HG02870 (cell line): ENCODE data around the gene SH3TC1.
A peak's percentile ranks its signal among the peaks of the same experiment; 100 is the strongest.

Experiments used
- ATAC-seq: cut with Tn5 transposase; IDR thresholded peaks from one replicate; pipeline ENCODE4 v1.9.1; 2021; ENCODE audit warnings: mild to moderate bottlenecking, moderate library complexity; ENCODE audit not compliant: unreplicated experiment

The SH3TC1 gene

DNA sequence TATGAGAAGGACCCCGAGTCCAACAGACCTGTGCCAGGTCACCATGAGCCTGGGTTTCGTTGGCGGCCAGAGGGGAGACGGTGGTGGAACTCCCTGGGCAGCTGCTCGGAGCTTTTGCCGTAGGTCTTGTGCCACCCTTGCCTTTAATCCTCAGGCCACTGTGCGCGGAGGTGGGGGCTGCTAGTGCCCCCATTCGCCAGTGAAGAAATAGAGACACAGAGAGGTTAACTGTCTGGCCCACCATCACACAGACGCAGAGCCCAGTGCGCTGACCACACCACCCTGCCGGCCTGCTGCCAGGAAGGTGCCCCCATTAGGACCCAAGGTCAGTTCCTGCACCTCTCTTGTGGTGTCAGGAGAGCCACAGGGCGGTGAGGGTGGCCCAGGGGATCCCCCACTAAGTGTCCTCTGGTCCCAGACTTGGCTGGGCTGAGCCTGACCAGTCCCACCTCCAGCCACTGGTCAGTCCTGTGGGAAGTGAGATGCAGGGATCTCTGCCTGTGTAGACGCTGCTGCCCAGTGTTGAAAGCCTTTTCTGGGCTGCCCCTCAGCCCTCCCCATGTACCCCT, 42.2 kb downstream of the SH3TC1 start:
- ATAC-seq, result no peak

DNA sequence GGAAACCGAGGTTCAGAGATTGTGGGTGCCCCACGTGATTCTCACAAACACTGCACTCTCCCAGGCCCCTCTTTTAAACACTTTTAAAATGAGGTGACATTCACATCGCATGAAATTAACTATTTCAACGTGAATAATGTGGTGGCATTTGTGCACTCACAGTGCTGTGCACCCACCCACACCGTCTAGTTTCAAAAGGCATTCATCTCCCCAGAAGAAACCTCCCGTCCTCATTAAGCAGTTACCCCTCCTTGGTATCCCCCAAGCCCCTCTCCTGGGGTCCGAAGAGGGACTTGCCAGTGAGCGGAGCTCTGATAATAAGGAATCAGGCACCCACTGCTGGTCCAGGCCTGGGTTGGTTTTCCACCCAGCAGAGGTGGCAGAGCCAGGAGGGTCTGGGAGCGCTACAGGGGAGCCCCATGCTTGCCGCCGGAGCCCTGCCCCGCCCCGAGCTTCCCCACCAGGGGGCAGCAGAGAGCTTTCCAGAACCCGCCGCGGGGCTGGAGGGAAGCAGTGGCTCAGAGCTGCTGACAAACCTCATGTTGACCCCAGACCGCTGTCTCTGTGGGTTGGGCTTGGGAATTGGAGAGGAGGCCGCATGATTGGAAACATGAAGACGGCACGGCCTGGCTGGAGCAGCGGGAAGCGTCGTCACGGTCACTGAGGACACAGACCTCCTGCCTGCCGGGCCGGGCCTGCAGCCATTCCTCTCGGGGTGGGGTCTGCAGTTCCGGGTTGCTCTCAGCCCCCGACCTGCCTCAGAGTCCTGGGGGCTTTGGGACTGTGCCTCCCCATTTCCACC, 43.0 kb downstream of the SH3TC1 start:
- ATAC-seq, result peak; percentile 61

DNA sequence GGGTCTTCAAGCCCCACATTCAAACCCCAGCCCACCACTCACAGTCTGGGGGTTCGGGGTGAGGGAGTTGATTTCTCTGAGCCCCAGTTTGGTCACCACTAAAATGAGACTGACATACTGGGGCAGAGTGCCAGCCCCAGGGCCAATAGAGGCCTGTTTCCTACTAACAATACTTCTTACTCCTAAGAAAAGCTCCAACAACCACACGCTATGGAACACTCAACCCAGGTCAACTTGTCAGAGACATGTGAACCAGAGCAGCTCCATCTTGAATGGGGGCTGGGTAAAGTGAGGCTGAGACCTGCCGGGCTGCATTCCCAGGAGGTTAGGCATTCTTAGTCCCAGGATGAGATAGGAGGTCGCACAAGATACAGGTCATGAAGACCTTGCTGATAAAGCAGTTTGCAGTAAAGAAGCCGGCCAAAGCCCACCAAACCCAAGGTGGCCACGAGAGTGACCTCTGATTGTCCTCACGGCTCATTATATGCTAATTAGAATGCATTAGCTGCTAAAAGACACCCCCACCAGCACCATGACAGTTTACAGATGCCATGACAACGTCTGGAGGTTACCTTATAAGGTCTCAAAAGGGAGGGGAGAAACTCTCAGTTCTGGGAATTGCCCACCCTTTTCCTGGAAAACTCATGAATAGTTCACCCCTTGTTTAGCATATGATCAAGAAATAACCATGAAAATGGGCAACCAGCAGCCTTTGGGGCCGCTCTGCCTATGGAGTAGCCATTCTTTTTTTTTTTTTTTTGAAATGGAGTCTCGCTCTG, 43.9 kb downstream of the SH3TC1 start:
- no peak for ATAC-seq

DNA sequence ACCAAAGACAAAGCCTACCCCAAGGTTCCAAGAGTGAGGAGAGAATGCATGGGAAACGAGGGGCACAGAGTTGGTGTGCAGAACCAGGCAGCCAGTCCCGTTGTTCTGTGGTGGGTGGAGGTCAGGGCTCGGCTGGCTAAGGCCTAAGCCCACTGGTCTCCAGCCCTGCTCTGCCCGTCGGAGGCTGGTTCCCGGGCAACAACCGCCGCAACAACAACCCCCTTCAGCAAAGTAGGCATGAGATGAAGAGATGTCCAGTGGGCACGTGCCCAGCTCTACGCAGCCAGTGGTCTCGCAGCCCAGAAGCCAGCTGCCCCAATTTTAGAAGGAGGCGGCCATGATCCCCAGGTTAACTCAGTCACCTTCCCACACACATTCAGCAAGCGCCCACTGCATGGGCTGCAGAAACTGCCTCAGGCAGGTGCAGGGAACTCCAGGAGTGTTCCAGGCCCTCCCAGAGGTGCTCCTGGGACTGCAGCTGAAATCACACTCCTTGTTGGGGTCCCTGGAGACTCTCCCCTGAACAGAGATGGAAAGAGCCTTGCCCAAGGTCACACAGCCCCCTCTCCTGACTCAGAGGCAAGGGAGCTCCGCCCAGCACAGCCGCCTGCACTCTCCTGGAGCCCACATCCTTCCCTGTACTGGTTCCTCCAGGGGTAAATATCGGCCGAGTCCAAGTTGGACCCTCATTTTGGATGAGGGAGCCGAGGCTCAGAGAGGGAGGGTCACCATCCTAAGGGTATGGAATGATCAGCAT, 45.1 kb downstream of the SH3TC1 start:
- no peak for ATAC-seq

DNA sequence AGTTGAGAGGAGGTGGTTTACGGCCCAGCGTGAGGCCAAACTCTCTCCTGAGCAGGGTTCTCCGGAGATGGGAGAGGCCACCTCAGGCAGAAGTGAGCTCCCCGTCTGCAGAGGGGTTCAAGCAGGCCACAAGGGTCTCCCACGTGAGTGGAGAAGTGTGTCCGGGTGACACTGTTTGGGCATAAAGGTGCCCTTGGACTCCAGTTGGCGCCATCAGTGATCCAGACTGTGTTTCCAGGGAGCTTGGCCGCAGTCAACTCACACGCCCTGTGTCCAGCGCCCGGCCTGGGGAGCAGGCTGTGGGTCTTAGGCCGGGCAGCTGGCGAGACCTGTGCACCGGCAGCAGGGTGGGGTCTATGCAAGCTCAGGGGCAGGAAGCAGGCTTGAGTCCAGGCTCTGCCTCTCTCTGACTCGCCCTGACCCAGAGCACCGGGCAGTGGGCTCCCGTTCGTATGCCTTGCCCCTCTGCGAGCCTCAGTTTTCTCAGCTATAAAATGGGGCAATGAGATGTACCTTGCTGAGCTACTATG, 45.9 kb downstream of the SH3TC1 start:
- no peak for ATAC-seq

DNA sequence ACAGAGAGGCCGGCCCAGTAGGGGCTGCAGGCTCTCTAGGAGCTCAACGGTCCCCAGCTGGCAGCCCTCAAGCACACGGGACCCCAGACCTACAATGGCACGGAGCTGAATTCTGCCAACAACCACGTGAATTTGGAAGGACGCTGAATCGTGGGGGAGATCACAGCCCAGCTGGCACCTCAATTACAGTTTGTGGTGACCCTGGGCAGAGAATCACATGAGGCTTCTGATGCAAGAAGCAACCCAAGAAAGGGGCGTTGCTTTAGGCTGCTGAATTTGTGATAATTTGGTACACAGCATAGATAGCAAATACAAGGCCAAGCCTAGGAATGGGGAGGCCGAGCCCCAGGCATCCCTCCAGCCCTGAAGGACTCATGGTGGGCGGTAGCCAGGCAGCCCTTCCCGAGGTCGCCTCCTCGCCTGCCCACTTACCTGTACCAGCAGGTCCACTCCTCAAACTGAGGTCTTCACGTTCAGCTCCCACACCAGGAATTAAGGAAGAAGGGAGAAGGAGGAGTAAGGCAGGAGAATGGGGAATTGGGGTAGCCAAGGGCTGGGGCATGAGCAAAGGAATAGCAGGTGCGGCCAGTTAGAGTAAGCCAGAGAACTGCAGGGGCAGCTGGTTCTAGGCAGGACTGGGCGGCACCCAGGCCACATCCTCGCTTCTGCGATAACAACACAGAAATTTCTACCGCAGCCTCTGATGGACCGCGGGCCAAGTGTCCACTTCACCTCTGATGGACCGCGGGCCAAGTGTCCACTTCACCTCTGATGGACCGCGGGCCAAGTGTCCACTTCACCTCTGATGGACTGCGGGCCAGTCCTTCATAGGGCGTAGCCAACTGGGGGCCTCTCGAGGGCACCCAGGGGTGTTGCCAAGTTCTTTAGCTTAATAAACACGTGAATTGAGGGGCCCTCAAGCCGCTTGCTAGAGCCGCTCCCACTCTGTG, 47.1 kb downstream of the SH3TC1 start:
- no peak for ATAC-seq

DNA sequence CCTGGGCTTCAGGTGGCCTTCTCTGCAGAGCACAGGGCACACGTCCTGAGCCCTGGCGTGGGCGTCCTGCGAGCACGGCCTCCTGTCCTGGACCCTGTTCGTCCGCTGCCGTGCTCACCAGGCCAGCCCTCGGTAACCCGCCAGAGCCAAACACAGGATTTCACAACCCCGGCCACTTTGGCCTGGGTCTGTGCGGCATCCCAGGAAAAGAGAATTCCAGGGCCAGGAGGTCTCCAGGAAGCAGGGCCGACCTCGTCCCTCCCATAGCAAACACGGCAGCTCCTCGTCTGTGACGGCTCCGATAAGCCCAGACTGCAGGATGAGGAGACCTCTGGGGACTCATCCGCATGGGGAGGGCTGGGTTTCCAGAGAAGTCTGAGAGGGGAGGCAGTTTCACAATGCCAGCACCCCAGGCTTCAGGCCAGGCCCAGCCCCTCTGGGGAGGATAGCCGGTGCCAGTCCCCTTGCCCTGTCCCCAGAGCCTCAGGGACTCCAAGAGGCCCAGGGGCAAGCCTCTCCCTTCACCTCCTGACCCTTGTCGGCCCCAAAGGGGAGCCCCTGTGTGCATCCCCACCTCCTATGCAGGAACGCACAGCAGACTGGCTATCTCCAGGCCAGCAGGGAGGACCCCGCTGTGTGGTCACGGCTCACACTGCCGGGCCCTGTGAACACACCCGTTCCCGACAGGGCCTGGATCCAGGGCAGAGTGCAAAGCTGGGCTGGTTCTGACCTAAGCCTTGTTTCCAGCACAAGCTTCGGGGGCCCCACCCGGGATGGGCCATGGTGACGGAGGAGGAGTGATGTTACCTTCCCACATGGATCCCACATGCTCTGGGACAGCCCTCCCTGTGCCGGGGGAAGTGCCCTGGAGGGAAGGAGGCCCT, 48.2 kb downstream of the SH3TC1 start:
- no peak for ATAC-seq

DNA sequence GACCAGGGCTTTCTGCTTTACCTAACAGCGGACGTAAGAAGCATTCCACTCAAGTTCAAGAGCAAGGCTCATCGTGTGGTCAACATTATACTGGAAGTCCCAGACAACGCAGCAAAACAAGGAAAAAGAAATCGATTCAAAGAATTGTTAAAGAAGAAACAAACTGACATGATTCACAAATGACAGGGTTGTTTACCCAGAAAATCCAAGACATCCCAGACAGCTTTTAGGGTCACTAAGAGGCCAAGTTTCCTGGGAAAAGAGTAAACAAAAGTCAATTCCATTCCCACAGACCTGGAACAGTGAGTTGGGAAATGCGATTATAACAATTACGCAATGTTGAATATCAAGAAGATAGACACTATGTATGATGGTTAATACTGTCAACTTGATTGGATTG, 49.0 kb downstream of the SH3TC1 start:
- ATAC-seq, result no peak

DNA sequence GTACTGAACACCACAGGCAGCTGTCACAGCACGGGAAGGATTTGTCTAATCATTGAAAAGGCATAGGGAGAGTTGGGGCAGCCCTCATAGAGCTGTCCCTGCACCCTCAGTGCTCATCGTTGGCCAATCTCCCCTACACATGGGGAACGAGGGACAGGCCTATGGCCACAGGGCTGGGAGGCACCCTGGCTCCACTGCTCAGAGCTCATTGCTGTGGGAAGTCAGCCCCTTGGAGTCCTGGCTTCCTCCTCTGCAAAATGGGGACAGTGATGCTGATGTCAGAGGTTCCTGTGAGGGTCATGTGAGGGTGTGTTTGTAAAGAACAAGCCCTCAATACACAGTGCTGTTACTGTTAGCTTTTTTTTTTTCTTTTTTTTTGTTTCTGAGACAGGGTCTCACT, 51.1 kb downstream of the SH3TC1 start:
- ATAC-seq, result no peak

DNA sequence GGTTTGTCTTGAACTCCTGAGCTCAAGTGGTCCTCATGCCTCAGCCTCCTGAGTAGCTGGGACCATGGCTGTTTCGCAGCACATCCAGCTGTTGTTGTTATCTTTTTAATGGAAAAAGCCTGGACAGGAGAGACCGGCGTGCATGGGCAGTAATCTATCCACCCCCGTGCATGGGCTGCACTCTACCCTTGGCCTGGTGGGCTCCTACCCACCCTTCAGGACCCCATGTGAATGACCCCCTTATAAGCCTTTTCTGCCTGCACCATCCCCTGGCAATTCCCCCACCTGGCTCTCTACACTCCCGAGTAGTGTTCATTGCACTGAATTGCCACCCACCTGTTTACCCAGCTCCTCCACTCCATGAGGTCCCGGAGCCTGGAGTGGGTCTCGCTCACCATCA, 51.5 kb downstream of the SH3TC1 start:
- ATAC-seq, result no peak

DNA sequence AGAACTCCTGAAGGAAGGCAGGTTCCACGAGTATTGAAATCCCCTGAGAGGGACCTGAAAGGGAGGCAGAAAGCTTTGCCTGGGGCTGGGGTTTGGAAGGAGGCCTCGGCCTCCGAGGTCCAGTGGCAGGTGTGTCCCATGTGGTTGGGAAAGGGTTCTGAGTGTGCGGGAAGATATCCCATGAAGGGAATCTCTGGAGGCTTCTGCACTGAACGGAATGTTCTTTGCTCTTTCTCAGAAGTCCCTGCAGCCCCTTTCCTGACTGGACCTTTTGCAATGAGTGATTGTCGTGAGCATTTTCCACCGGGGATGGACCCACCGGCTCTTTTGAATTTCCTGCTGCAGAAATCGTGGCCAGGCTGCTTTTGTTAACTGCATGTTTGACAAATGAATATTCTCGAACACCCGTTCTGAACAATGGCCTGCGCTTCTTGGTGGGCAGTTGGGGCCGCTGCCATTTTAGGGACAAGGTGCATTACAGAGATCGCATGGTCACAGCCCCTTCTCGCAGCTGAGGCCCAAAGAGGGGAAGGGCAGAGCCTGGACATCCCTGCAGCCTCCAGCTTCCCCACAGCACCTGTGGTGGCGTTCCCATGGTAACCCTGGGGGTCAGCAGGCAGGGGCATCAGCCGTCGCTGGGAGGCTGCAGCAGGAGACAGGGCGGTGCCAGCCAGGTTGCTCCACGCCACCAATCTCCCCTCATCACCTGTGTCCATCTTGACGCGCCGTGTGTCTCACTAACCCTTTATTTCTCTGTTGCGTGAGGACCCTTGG, 52.2 kb downstream of the SH3TC1 start:
- no peak for ATAC-seq

DNA sequence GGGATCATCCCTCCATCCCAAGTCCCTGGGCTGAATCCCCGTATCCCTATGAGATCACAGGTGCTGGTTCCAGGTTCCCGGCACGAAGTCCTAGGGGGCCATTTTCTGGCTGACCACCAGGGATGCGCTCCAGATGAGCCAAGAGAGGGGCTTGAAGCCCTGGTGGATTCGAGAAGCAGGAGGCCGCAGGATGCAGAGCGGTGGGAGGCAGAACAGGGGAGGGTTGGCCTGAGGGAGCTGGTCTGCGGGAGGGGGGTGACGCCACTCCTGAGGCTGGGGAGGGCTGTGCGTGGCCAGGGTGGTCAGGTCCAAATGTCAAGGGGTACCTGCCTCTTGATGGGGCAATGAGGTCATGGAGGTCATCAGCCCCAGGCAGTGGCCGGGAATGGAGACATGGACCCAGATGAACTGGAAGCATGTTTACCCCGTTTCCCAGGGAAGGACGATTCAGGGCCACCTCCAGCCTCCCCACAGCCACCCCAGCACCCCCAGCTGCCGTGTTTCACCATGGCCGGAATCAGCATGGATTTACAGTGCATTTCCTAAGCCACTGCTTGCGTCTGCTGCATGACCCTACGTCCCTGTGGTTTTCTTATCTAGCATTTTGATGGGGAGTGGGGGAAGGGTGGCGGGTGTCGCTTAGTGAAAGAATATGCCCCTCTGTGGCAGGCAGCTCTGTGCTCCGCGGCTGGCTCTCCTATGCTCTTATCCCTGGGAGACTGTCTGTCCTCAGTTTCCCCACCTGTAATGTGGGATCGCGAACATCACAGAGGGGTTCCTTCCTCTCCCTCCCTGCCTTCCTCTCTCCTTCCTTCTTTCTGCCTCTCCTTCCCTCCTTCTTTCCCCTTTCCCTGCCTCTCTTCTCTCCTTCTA, 53.4 kb downstream of the SH3TC1 start:
- no peak for ATAC-seq

DNA sequence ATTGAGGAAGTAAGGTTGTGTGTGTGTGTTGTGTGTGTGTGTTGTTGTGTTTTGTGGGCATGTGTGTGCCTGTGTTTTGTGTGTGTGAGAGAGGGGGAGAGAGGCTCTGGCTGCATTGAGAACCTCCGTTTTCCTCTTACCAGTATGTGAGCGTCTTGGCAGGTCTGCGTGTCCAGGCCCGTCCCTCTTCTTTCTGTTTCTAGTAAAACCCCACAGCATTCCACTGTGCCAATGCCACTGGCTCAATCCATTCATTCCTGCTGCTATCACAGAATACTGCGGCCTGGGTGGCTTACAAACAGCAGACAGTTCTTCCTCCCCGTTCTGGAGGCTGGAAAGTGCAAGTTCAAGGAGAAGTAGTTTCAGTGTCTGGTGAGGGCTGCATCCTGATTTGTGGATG, 55.0 kb downstream of the SH3TC1 start:
- no peak for ATAC-seq

DNA sequence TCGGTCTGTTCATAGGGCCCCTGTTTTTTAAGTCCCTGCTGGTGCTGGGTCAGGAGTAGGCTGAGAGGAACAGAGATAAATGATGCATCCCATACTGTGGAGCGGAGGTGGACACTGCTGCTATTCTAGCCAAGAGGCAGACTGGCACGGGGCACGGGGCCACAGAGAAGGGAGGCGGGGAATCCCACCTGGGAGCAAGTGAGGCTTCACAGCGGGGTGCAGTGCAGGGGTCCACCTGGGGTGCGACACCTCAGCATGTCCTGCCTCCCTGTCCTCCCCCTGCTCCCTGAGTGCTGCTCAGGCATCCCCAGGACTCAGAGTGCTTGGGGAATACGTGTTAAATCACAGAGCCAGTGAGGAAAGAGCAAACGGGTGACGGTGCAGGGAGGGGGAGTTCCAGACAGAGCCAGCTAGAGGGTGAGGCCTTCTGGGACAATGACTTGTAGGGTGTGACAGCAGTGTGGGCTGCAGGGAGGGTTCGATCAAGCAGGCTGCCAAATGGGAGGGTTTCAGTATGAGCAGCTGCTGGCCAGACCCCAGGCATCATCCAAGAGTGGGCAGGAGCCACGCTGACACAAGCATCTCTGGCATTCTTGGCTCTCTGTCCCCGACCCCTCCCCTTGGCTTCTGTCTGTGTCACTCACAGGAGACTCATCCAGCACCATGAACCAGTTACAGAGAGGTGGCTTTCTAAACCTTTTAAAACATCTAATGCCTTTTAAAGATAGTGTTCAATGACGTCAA, 56.8 kb downstream of the SH3TC1 start:
- ATAC-seq, result no peak

DNA sequence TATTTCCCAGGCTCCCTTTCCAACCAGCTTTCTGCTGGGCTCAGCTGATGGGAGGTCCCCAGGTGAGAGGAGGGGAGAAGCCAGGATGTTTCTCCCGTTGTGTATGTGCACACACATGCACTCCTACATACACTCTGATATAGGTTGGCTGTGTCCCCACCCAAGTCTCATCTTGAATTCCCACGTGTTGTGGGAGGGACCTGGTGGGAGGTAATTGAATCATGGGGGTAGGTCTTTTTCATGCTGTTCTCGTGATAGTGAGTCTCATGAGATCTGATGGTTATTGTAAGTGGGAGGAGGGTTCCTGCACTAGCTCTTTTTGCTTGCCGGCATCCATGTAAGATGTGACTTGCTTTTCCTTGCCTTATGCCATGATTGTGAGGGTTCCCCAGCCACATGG, 58.8 kb downstream of the SH3TC1 start:
- ATAC-seq, result no peak

DNA sequence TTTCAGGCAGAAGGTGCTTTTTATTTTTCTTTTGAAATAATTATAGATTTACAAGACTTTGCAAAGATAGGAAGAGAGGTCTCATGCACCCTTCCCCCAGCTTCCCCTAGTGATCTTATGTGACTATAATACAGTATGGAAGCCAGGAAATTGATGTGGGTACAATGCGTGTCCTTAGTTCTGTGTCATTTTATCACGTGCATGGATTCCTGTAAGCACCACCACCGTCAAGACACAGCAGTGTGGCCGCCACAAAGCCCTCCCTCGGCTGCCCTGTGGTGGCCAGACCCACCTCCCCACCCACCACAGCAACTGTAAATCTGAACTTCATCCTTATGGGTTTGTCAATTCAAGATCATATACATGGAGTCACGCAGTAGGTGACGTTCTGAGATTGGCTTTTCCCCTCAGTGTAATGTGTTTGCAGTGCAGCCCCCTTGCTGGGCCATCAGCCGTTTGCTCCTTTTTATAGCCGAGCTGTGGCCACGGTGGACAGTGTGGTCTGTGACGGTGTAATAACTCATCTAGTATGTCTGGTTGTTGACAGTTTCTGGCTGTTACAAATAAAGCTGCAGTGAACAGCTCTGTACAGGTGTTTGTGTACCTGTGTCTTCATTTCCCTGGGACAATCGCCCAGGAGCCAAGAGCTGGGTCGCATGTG, 59.6 kb downstream of the SH3TC1 start:
- no peak for ATAC-seq
